Measurements from ENCODE around the gene PPIL4. TPM values are rescaled to one million over a fixed set of nuclear protein-coding genes. Genes with fewer than 3 reads are reported as not detected.

Gene PPIL4
- total and polyA plus RNA-seq, 12 donors = 9.4 to 22.0 (median 17.6) TPM

DNA sequence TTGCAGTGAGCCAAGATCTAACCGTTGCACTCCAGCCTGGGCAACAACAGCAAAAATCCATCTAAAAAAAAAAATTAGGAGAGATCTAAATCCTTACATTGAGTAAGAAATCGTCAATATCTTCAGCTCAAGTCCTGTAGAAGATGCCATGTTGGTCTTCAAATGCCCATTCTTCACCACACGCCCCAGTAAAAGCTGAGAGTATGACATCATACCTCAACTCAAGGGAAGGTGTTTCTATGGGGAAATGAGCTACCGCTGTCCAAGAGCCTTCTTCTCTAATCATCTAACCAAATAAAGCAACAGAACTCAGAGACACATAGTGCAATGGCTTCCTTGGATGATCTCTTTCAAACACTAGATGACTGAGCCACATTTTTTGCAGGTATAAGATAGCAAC, 58.5 kb downstream of the PPIL4 start:
- Histone ChIP-seq H3K4me1 (peaks cover 0 to 36% (median 28%) of the 10 kb centered on the region in 9 donors), H3K27ac (no peak overlapping the region), H3K9me3 (no peaks in the 10 kb centered on the region), H3K27me3 (peaks cover 0 to 10% (median 0%) of the 10 kb centered on the region in 7 donors), H3K4me3 (no peak overlapping the region), H3K36me3 (no peaks in the 10 kb centered on the region)
- TF ChIP-seq CTCF (IDR thresholded peaks at IDR 0.05) = no peak
- WGBS, 2 donors = 93 to 97% methylated on average over 4 of the region's 4 CpGs
- ATAC-seq (no peak), DNase-seq (no peak)
- intact Hi-C loops (cut with DNase I) = no loop called here

- H3K4me3 ChIP-seq = peak within 1 kb of the TSS in 5 of 10 donors; percentile 1 to 58 (median 5)
- H3K36me3 ChIP-seq = no peaks in the 10 kb centered on the region
- intact Hi-C loops (cut with DNase I) = no loop called here
- H3K4me1 ChIP-seq = peaks cover 0 to 54% (median 28%) of the 10 kb centered on the region in 9 donors
- peak within 1 kb of the TSS in 8 of 10 donors; percentile 23 to 94 (median 69) for H3K27ac ChIP-seq
- DNase-seq = peak in 1 of 2 donors; percentile 65
- WGBS, 2 donors = 55 to 64% methylated on average over 22 of the region's 22 CpGs
- peaks cover 0 to 10% (median 0%) of the 10 kb centered on the region in 7 donors for H3K27me3 ChIP-seq
- no peaks in the 10 kb centered on the region for H3K9me3 ChIP-seq
- ATAC-seq = peak; percentile 43 to 73 (median 63)
- TF ChIP-seq CTCF (IDR thresholded peaks at IDR 0.05) = peak in 4 of 9 donors; percentile 13 to 42 (median 22)
Observed at GRCh38 chr6:149484733-149485700, 60.8 kb downstream of the PPIL4 start, which contains the start of gene ZC3H12D. Gene ZC3H12D (minus strand): TSS chr6:149485014. CDS start chr6:149474543, 10,471 bp downstream.

DNA sequence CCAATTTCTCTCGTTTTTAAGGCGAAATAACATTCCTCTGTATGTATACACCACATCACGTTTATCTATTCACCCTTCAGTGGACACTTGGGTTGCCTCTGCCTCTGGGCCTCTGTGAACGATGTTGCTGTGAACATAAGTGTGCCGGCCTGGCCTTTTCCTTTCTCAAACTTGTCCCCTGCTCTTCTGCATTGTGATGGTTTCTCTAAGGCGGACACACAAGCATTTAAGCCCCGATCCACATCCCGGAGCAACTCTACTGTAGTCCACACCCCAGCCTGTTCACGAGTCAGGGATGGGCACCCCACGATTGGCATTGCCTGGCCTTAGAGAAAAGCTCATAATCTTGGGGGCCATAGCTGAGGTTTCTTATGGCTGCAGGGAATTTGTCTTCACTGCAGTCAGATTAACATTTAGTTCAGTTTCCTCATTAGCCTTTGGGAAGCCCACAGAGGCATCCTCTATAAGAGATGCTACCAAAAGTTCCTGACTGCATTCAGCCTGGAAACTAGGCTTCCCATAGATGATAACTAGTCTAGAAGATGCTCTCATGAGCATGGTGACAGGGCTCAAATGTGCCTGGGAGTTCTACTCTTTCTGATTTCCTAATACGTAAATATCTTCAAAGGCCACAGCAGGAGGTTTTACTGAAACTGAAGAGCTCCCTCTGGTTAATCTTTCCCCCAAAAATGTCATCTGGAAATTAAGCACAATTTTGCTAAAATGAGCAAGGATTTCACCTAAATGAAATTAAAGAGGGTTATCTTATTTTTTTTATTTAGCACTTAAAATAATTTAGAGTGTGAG, 61.8 kb downstream of the PPIL4 start:
- peak overlapping the region in 4 of 10 donors; percentile 5 to 58 (median 20) for H3K4me3 ChIP-seq
- TF ChIP-seq CTCF (IDR thresholded peaks at IDR 0.05) = no peak

DNA sequence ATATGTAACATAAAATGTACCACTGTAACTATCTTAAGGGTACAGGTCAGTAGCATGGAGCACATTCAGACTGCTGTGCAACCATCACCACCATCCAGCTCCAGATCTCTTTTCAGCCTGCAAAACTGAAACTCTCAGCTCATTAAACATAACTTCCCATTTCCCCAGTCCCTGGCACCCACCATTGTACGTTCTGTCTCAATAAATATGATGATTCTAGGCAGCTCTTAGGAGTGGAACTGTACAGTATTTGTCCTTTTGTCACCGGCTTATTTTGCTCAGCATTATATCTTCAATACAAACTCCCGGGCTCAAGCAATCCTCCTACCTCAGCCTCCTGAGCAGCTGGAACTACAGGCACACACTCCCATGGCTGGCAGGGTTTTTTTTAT, 62.5 kb downstream of the PPIL4 start:
- Histone ChIP-seq H3K27me3 (peaks cover 0 to 13% (median 0%) of the 10 kb centered on the region in 7 donors), H3K4me1 (peaks cover 0 to 54% (median 28%) of the 10 kb centered on the region in 9 donors), H3K27ac (peak overlapping the region in 7 of 10 donors; percentile 69 to 94 (median 78)), H3K36me3 (no peaks in the 10 kb centered on the region), H3K9me3 (no peaks in the 10 kb centered on the region), H3K4me3 (peak overlapping the region in 2 of 10 donors; percentile 10 to 58)
- DNase-seq (no peak), ATAC-seq (peak in 1 of 8 donors; percentile 42)
- intact Hi-C loops (cut with DNase I) = no loop called here
- TF ChIP-seq CTCF (IDR thresholded peaks at IDR 0.05) = no peak
- 78 to 84% methylated on average over 3 of the region's 3 CpGs for WGBS, 2 donors

More for the DNA sequence above, 61.8 kb downstream of the PPIL4 start:
- peaks cover 0 to 10% (median 0%) of the 10 kb centered on the region in 7 donors for H3K27me3 ChIP-seq
- 87 to 95% methylated on average over 11 of the region's 11 CpGs for WGBS, 2 donors
- no peaks in the 10 kb centered on the region for H3K9me3 ChIP-seq
- ATAC-seq (no peak), DNase-seq (no peak)
- peak overlapping the region in 8 of 10 donors; percentile 42 to 94 (median 77) for H3K27ac ChIP-seq
- intact Hi-C loops (cut with DNase I) = no loop called here
- H3K4me1 ChIP-seq = peaks cover 0 to 54% (median 28%) of the 10 kb centered on the region in 9 donors
- H3K36me3 ChIP-seq = no peaks in the 10 kb centered on the region

All from heart right ventricle (tissue), 16 donors.